ENCODE data around the gene KLK13. TPM values are rescaled to one million over a fixed set of nuclear protein-coding genes. Genes with fewer than 3 reads are reported as not detected.

The KLK13 gene
- total RNA-seq, 2 experiments from 2014 or later = not detected

GRCh38 chr19:51043497-51043896, 21.4 kb downstream of the KLK13 start:
- H3K9me3 Mint-ChIP-seq = no peaks in the 10 kb centered on the region
- peaks cover 3% of the 10 kb centered on the region for H3K27me3 Mint-ChIP-seq
- H3K36me3 Mint-ChIP-seq = no peaks in the 10 kb centered on the region
- no peak overlapping the region for H3K4me3 Mint-ChIP-seq
- H3K4me1 Mint-ChIP-seq (ENCODE audit: low read depth) = no peaks in the 10 kb centered on the region
- H3K27ac Mint-ChIP-seq = no peak overlapping the region
- CTCF ChIA-PET = no interaction called here
- POLR2A ChIA-PET = no interaction called here
- DNase-seq = no peak
- intact Hi-C loops (cut with micrococcal nuclease) = no loop called here

- H3K27me3 Mint-ChIP-seq = peaks cover 1% of the 10 kb centered on the region
- POLR2A ChIA-PET = no interaction called here
- H3K4me3 Mint-ChIP-seq = no peak overlapping the region
- H3K9me3 Mint-ChIP-seq = no peaks in the 10 kb centered on the region
- CTCF ChIA-PET = no interaction called here
- H3K36me3 Mint-ChIP-seq = no peaks in the 10 kb centered on the region
- intact Hi-C loops (cut with micrococcal nuclease) = no loop called here
- H3K27ac Mint-ChIP-seq = no peak overlapping the region
- no peak for DNase-seq
- no peaks in the 10 kb centered on the region for H3K4me1 Mint-ChIP-seq (ENCODE audit: low read depth)
Observed at GRCh38 chr19:51040151-51040550, 24.7 kb downstream of the KLK13 start.

- H3K27ac Mint-ChIP-seq = no peak overlapping the region
- H3K27me3 Mint-ChIP-seq = peaks cover 6% of the 10 kb centered on the region
- no peak overlapping the region for H3K4me3 Mint-ChIP-seq
- H3K9me3 Mint-ChIP-seq = no peaks in the 10 kb centered on the region
- ChIA-PET CTCF (no interaction called here), POLR2A (no interaction called here)
- no peak for DNase-seq
- H3K4me1 Mint-ChIP-seq (ENCODE audit: low read depth) = no peaks in the 10 kb centered on the region
- intact Hi-C loops (cut with micrococcal nuclease) = no loop called here
- no peaks in the 10 kb centered on the region for H3K36me3 Mint-ChIP-seq
Observed at GRCh38 chr19:51036519-51036918, 28.4 kb downstream of the KLK13 start.

- Mint-ChIP-seq H3K27ac (no peak within 1 kb of the TSS), H3K4me1 (ENCODE audit: low read depth) (no peaks in the 10 kb centered on the region), H3K9me3 (no peaks in the 10 kb centered on the region), H3K27me3 (peaks cover 14% of the 10 kb centered on the region), H3K4me3 (no peak within 1 kb of the TSS), H3K36me3 (no peaks in the 10 kb centered on the region)
- intact Hi-C loops (cut with micrococcal nuclease) = no loop called here
- ChIA-PET POLR2A (no interaction called here), CTCF (no interaction called here)
- no peak for DNase-seq
Observed at GRCh38 chr19:51034704-51035103, 30.2 kb downstream of the KLK13 start, which contains the start of gene KLK12. Gene KLK12, minus strand, starts transcription at chr19:51035002. Its CDS starts 381 bp downstream, at chr19:51034621.

GRCh38 chr19:51031880-51032225, 33.0 kb downstream of the KLK13 start:
- no peak for DNase-seq
- Mint-ChIP-seq H3K27ac (no peak overlapping the region), H3K4me1 (ENCODE audit: low read depth) (no peaks in the 10 kb centered on the region), H3K27me3 (peaks cover 18% of the 10 kb centered on the region), H3K9me3 (no peaks in the 10 kb centered on the region), H3K4me3 (no peak overlapping the region), H3K36me3 (no peaks in the 10 kb centered on the region)
- POLR2A ChIA-PET = no interaction called here
- intact Hi-C loops (cut with micrococcal nuclease) = no loop called here
- CTCF ChIA-PET = no interaction called here

GRCh38 chr19:51031220-51031879, 33.5 kb downstream of the KLK13 start:
- Mint-ChIP-seq H3K27me3 (peaks cover 20% of the 10 kb centered on the region), H3K27ac (no peak overlapping the region), H3K9me3 (no peaks in the 10 kb centered on the region), H3K4me3 (no peak overlapping the region), H3K4me1 (ENCODE audit: low read depth) (no peaks in the 10 kb centered on the region), H3K36me3 (no peaks in the 10 kb centered on the region)
- ChIA-PET POLR2A (no interaction called here), CTCF (no interaction called here)
- intact Hi-C loops (cut with micrococcal nuclease) = no loop called here
- no peak for DNase-seq

GRCh38 chr19:51030631-51031030, 34.3 kb downstream of the KLK13 start:
- intact Hi-C loops (cut with micrococcal nuclease) = no loop called here
- no peak overlapping the region for H3K27ac Mint-ChIP-seq
- ChIA-PET POLR2A (no interaction called here), CTCF (no interaction called here)
- no peak overlapping the region for H3K4me3 Mint-ChIP-seq
- H3K4me1 Mint-ChIP-seq (ENCODE audit: low read depth) = no peaks in the 10 kb centered on the region
- peaks cover 20% of the 10 kb centered on the region for H3K27me3 Mint-ChIP-seq
- no peaks in the 10 kb centered on the region for H3K9me3 Mint-ChIP-seq
- DNase-seq = no peak
- H3K36me3 Mint-ChIP-seq = no peaks in the 10 kb centered on the region

GRCh38 chr19:51029718-51030117, 35.2 kb downstream of the KLK13 start:
- Mint-ChIP-seq H3K27ac (no peak overlapping the region), H3K36me3 (no peaks in the 10 kb centered on the region), H3K4me3 (no peak overlapping the region), H3K27me3 (peaks cover 21% of the 10 kb centered on the region), H3K9me3 (no peaks in the 10 kb centered on the region), H3K4me1 (ENCODE audit: low read depth) (no peaks in the 10 kb centered on the region)
- no peak for DNase-seq
- POLR2A ChIA-PET = no interaction called here
- intact Hi-C loops (cut with micrococcal nuclease) = no loop called here
- CTCF ChIA-PET = no interaction called here

GRCh38 chr19:51027873-51028272, 37.0 kb downstream of the KLK13 start:
- POLR2A ChIA-PET = no interaction called here
- CTCF ChIA-PET = no interaction called here
- no peak overlapping the region for H3K4me3 Mint-ChIP-seq
- intact Hi-C loops (cut with micrococcal nuclease) = no loop called here
- H3K9me3 Mint-ChIP-seq = no peaks in the 10 kb centered on the region
- H3K27ac Mint-ChIP-seq = no peak overlapping the region
- H3K4me1 Mint-ChIP-seq (ENCODE audit: low read depth) = no peaks in the 10 kb centered on the region
- no peaks in the 10 kb centered on the region for H3K36me3 Mint-ChIP-seq
- peaks cover 22% of the 10 kb centered on the region for H3K27me3 Mint-ChIP-seq
- DNase-seq = no peak

GRCh38 chr19:51027126-51027806, 37.6 kb downstream of the KLK13 start:
- no peaks in the 10 kb centered on the region for H3K4me1 Mint-ChIP-seq (ENCODE audit: low read depth)
- H3K27ac Mint-ChIP-seq = no peak overlapping the region
- no peak overlapping the region for H3K4me3 Mint-ChIP-seq
- POLR2A ChIA-PET = no interaction called here
- H3K9me3 Mint-ChIP-seq = no peaks in the 10 kb centered on the region
- peaks cover 22% of the 10 kb centered on the region for H3K27me3 Mint-ChIP-seq
- CTCF ChIA-PET = no interaction called here
- DNase-seq = no peak
- intact Hi-C loops (cut with micrococcal nuclease) = no loop called here
- no peaks in the 10 kb centered on the region for H3K36me3 Mint-ChIP-seq

GRCh38 chr19:51026554-51026831, 38.4 kb downstream of the KLK13 start, which contains the start of gene KLK11:
Gene KLK11, minus strand, starts transcription at chr19:51026616. Its CDS starts 985 bp downstream, at chr19:51025631.
- Mint-ChIP-seq H3K36me3 (no peaks in the 10 kb centered on the region), H3K27ac (no peak within 1 kb of the TSS), H3K4me3 (no peak within 1 kb of the TSS), H3K9me3 (no peaks in the 10 kb centered on the region), H3K4me1 (ENCODE audit: low read depth) (no peaks in the 10 kb centered on the region), H3K27me3 (peaks cover 20% of the 10 kb centered on the region)
- ChIA-PET POLR2A (no interaction called here), CTCF (interaction anchor here (0.8 kb wide), 1 partner anchor 132 kb away, joined by 3 read pairs; no protein-coding TSS in a partner anchor)
- intact Hi-C loops (cut with micrococcal nuclease) = no loop called here
- DNase-seq = no peak

GRCh38 chr19:51025809-51026553, 38.9 kb downstream of the KLK13 start:
- Mint-ChIP-seq H3K4me3 (no peak overlapping the region), H3K36me3 (no peaks in the 10 kb centered on the region), H3K9me3 (no peaks in the 10 kb centered on the region), H3K27me3 (peaks cover 15% of the 10 kb centered on the region), H3K27ac (no peak overlapping the region), H3K4me1 (ENCODE audit: low read depth) (no peaks in the 10 kb centered on the region)
- no peak for DNase-seq
- POLR2A ChIA-PET = no interaction called here
- intact Hi-C loops (cut with micrococcal nuclease) = no loop called here
- CTCF ChIA-PET = interaction anchor here (0.8 kb wide), 1 partner anchor 133 kb away, joined by 3 read pairs; no protein-coding TSS in a partner anchor

- DNase-seq = no peak
- Mint-ChIP-seq H3K4me1 (ENCODE audit: low read depth) (no peaks in the 10 kb centered on the region), H3K4me3 (no peak overlapping the region), H3K27me3 (peaks cover 13% of the 10 kb centered on the region), H3K9me3 (no peaks in the 10 kb centered on the region), H3K36me3 (no peaks in the 10 kb centered on the region), H3K27ac (no peak overlapping the region)
- intact Hi-C loops (cut with micrococcal nuclease) = no loop called here
- POLR2A ChIA-PET = no interaction called here
- CTCF ChIA-PET = no interaction called here
Observed at GRCh38 chr19:51025401-51025800, 39.5 kb downstream of the KLK13 start.
